Neural crest cell (in vitro differentiated cells): Measurements from ENCODE around the gene CCDC200. TPM values are rescaled to one million over a fixed set of nuclear protein-coding genes. Genes with fewer than 3 reads are reported as not detected.

ENCODE experiments used
- DNase-seq: peaks from one replicate; pipeline ENCODE4 v3.0.0; 2021; ENCODE audit warnings: low read depth, mixed read lengths, low spot score
- H3K27ac Mint-ChIP-seq: one replicate; pipeline ENCODE4 v1.8.0; 2021; ENCODE audit warnings: mild to moderate bottlenecking, mixed read lengths; ENCODE audit not compliant: unreplicated experiment
- H3K27me3 Mint-ChIP-seq: 2 replicates; pipeline ENCODE4 v1.8.0; 2021; ENCODE audit warnings: low read depth, mild to moderate bottlenecking, mixed read lengths
- H3K36me3 Mint-ChIP-seq: 2 replicates; pipeline ENCODE4 v1.8.0; 2021; ENCODE audit warnings: low read depth, mild to moderate bottlenecking, mixed read lengths
- H3K4me1 Mint-ChIP-seq: 2 replicates; pipeline ENCODE4 v1.8.0; 2021; ENCODE audit warnings: mixed read lengths
- H3K4me3 Mint-ChIP-seq: one replicate; pipeline ENCODE4 v1.8.0; 2021; ENCODE audit warnings: mild to moderate bottlenecking, mixed read lengths
- H3K9me3 Mint-ChIP-seq: 2 replicates; pipeline ENCODE4 v1.8.0; 2021; ENCODE audit warnings: mixed read lengths
- CTCF ChIP-seq: fragments of 200-600 bp; sonication (generic); conservative IDR thresholded peaks from 2 replicates; pipeline ENCODE4 v1.5.0; 2021; ENCODE audit warnings: antibody characterized with exemption, mild to moderate bottlenecking
- total RNA-seq: library from RNA; stranded (reverse); gene quantifications from 2 replicates; pipeline ENCODE4 v1.2.1, GENCODE V29; 2021

The CCDC200 gene
- total RNA-seq, 1 donor from 2014 or later, result not detected

- TF ChIP-seq CTCF, result no peak
- Mint-ChIP-seq H3K4me3 (no peak overlapping the region), H3K9me3 (no peaks in the 10 kb centered on the region), H3K27ac (no peak overlapping the region), H3K4me1 (peaks cover 11% of the 10 kb centered on the region), H3K27me3 (no peaks in the 10 kb centered on the region), H3K36me3 (no peaks in the 10 kb centered on the region)
- DNase-seq, result no peak
Measured at GRCh38 chr17:43217614-43218087, 10.8 kb downstream of the CCDC200 start.

- Mint-ChIP-seq H3K4me3 (no peak overlapping the region), H3K27me3 (no peaks in the 10 kb centered on the region), H3K4me1 (peaks cover 17% of the 10 kb centered on the region), H3K36me3 (no peaks in the 10 kb centered on the region), H3K9me3 (no peaks in the 10 kb centered on the region), H3K27ac (no peak overlapping the region)
- no peak for TF ChIP-seq CTCF
- no peak for DNase-seq
Measured at GRCh38 chr17:43216762-43217613, 11.4 kb downstream of the CCDC200 start.

GRCh38 chr17:43216369-43216761 lies 12.1 kb downstream of the CCDC200 start:
- H3K4me1 Mint-ChIP-seq, result peaks cover 24% of the 10 kb centered on the region
- H3K27me3 Mint-ChIP-seq, result no peaks in the 10 kb centered on the region
- no peak for TF ChIP-seq CTCF
- H3K4me3 Mint-ChIP-seq, result no peak overlapping the region
- H3K36me3 Mint-ChIP-seq, result no peaks in the 10 kb centered on the region
- H3K27ac Mint-ChIP-seq, result no peak overlapping the region
- no peaks in the 10 kb centered on the region for H3K9me3 Mint-ChIP-seq
- DNase-seq, result no peak

GRCh38 chr17:43215341-43215740 lies 13.1 kb downstream of the CCDC200 start:
- no peaks in the 10 kb centered on the region for H3K36me3 Mint-ChIP-seq
- no peaks in the 10 kb centered on the region for H3K9me3 Mint-ChIP-seq
- TF ChIP-seq CTCF, result no peak
- DNase-seq, result no peak
- H3K27ac Mint-ChIP-seq, result peak overlapping the region; percentile 47
- H3K27me3 Mint-ChIP-seq, result no peaks in the 10 kb centered on the region
- H3K4me1 Mint-ChIP-seq, result peaks cover 31% of the 10 kb centered on the region
- H3K4me3 Mint-ChIP-seq, result peak overlapping the region; percentile 56

- no peaks in the 10 kb centered on the region for H3K27me3 Mint-ChIP-seq
- H3K27ac Mint-ChIP-seq, result no peak overlapping the region
- H3K9me3 Mint-ChIP-seq, result no peaks in the 10 kb centered on the region
- H3K36me3 Mint-ChIP-seq, result no peaks in the 10 kb centered on the region
- H3K4me1 Mint-ChIP-seq, result peaks cover 31% of the 10 kb centered on the region
- no peak for TF ChIP-seq CTCF
- no peak for DNase-seq
- H3K4me3 Mint-ChIP-seq, result peak overlapping the region; percentile 91
Measured at GRCh38 chr17:43213545-43213944, 14.9 kb downstream of the CCDC200 start.
